AG08396 (cell line): ENCODE data around the gene VPS37D.
A peak's percentile ranks its signal among the peaks of the same experiment; 100 is the strongest.
"Not testable (repeated sequence)": the region's sequence is repeated elsewhere in the genome, so short reads cannot be mapped to it uniquely, and the experiment has no call there.

Source experiments
- DNase-seq: peaks from one replicate; pipeline ENCODE4 v3.0.0; 2012; ENCODE audit warnings: low spot score, mixed read lengths

VPS37D gene

GRCh38 chr7:73706126-73707044 is 38.8 kb downstream of the VPS37D start:
- DNase-seq = no peak

DNA sequence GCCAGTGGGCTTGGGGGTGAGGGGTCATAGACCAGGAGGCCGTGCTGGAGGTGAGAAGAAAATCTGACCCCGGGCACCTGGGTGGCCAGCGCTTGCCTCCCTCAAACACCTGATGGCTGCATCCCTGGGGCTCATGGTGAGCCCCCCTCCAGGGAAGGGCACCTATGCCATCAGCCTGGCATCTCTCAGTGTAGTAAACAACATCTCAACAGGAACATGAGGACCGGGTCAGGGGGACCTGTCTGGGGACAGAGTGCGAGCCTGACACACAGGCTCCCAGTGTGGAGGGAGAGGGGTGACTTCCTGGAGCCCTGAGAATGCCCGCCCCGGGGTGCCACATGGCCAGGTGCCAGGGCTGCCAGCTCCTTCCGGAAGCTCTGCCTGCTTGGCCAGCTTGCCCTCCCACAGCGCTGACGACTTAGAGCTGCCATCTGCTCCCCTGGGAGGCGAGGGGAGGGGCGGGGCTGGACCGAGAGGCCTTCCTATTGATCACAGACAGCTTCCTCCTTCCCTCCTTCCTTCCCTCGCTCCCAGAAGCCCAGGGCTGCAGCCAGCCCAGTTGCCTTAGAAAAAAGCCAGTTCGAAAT is 39.5 kb downstream of the VPS37D start:
- no peak for DNase-seq

DNA sequence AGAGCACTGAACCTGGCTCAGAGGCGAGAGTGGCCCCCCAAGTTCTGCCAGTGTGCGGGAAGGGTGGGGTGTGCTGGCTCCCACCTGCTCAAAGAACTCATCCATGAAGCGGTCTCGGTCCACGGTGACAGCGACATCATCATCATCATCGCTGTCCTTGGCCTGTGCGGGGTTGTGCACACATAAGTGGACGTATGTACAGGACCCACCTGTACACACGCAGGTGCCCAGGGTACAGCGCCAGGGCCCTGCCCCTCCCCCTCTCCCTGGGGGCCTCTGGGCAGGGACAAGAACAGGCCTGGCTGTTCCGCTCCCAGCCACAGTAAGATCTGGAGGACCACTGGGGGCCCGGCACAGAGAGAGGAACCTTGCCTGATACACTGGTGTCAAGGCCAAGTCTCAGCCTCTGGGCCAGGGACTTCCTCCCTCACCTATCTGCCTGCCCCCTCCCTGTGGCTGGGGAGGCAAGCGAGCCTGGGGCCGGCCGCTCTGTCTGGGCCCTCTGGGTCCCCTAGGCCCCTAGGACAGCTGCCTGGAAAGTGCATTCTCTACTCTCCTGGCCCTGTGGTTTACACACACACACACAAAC is 41.4 kb downstream of the VPS37D start:
- no peak for DNase-seq

DNA sequence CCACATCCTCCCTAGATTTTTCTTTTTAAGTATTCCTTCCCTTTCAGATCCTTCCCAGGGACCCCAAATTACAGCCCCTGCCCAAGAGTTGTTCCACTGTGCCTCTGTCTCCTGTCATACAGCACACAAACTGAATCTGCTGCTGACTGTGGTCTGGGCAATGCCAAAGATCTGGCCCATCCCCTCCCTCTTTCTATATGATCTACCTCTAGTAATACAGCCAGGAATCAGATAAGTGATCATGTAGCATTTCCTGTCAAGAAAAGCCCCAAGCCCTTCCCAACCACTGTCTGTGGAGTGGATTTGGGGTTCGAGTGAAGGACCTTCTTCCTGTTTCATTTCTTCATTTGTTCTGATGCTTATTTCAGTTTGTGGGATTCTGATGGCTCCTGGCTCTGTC is 45.1 kb downstream of the VPS37D start:
- DNase-seq = no peak

- DNase-seq = not testable (repeated sequence)
These were observed 45.7 kb downstream of the VPS37D start for GRCh38 chr7:73713319-73713718.

GRCh38 chr7:73715648-73716317 is 48.2 kb downstream of the VPS37D start:
- DNase-seq = peak; percentile 91

DNA sequence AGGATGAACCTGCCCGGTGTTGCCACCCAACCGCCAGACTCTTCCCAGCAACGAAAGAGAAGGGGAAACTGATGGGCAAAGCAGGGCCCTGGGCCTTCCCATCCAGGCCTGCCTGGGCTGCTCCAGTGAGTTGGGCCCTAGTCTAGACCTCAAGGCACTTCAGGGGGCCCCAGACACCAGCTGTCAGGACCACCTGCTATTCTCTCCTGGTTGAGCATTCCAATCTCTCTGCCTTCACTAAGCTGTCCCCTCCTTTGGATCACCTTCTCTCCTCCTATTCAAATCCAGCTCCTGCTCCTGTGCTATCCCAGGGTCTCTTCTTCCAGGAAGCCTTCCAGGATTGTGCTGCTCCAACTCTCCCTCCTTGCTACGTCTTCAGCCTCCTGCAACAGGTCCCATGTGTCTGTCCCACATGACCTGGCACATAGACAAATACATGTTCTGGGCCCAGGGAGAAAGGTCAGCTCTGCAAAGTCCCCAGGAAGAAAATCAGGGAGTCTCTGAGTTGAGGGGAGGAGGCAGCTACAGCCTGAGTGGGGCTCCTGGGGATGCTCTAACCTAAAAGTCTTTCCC is 48.8 kb downstream of the VPS37D start:
- DNase-seq = no peak

DNA sequence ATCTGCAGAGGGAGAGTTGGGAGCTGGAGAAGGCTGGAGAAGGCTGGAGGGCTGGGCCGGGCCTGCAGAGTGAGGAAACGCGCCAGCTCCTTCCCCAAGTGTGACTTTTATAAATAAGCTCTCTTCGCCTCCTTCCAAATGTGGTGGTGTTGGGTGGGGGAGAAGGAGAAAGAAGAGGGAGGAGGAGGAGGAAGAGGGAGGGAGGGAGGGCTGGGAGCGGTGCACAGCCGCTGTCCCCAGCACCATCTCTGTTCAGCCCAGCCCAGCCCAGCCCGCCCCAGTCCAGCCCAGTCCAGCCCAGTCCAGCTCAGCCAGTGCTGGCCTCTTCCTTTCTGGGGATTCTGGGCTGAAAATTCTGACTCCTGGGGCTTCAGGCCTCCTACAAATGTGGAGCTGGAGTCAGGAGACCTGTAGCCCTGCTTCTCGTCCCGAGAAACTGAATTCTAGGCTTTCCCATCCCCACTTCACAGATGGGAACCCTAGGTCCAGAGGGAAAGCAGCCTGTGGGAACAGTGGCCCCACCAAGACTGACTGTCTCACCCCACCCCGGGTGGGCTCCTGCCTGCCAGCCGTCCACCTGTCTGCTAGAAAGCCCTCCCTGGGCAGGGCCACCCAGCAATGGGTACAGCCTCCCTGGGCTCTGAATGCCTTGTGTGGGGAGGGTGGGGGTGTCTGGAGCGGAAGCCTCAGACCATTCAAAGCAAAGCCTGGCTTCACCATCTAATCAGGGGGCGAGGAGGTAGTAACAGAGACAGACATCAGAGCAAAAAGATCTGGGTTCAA is 49.6 kb downstream of the VPS37D start:
- DNase-seq = no peak

- DNase-seq = peak; percentile 79
These were observed 50.4 kb downstream of the VPS37D start for GRCh38 chr7:73717991-73718405.

DNA sequence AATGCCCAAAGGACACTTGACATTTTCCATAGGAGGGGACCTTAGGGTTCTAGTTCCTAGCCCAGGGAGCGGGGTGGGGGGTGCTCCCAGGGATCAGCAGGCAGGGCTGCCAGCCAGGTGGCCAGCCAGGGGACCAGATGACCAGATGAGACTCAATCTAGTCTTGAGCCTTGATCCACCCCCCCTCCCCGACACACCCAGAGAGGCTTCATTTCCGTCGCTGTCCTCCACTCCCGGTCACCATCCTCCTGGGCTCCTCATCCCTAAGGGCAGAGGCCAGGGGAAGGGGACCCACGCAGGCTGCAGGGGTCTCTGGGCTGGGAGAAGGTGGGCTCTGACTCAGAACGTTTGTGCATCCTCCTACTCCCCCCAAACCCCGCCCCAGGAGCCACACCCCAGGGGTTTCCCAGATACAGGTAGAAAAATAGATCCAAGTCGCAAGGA is 50.8 kb downstream of the VPS37D start:
- DNase-seq = no peak

GRCh38 chr7:73718905-73719805 is 51.5 kb downstream of the VPS37D start, which contains the start of gene STX1A:
TSS of gene STX1A (minus strand) at chr7:73719669. CDS start at chr7:73719631, 38 bp downstream.
- DNase-seq = peak; percentile 98

- no peak for DNase-seq
These were observed 52.2 kb downstream of the VPS37D start for GRCh38 chr7:73719806-73720169.

DNA sequence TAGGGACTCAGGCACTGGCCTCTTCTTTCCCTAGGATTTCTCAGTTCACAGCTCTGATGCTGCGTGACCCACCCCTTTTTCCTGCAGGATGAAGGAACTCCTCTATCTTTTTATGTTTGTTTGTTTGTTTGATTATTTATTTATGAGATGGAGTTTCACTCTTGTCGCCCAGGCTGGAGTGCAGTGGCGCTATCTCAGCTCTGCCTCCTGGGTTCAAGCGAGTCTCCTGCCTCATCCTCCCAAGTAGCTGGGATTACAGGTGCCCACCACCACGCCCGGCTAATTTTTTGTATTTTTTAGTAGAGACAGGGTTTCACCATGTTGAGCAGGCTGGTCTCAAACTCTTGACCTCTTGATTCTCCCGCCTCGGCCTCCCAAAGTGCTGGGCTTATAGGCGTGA is 52.8 kb downstream of the VPS37D start:
- not testable (repeated sequence) for DNase-seq

DNA sequence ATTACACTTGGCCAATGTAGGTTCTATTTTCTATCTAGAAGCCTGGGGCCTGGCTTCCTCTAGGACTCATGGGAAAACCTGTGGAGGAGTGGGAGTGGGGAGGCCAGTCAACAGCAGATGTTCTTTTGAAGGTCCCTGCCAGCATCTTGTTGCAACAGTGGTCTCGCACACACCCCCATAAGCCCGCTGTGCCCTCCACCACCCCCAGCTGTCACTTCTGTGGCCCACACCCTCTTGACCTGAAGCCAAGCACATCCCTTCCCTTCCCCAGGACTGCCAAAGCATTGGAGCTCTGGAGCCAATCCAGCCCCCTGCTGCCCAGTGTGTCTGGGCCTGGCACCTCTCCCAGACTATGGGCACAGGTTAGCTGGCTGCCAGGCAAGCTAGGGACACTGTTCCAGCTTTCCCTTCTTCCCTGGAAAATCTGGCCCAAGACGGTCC is 53.8 kb downstream of the VPS37D start:
- no peak for DNase-seq
